CD14-positive monocyte (primary cell): ENCODE data around the gene MUC13. TPM values are rescaled to one million over a fixed set of nuclear protein-coding genes. Genes with fewer than 3 reads are reported as not detected.

Experiments used
- DNase-seq, 3 donors: peaks; one replicate each; pipeline ENCODE4 v3.0.0-alpha.2; 2011 to 2022
- H2AFZ ChIP-seq: 2 replicates; pipeline ENCODE4 v1.6.0; 2012; ENCODE audit warnings: mild to moderate bottlenecking, low read depth, low read length, inconsistent platforms; ENCODE audit not compliant: insufficient read depth, poor library complexity, severe bottlenecking
- H3K27ac ChIP-seq, 2 donors: 1 replicate in 1 of 2; 2 replicates in 1 of 2; pipeline ENCODE4 v1.5.1; 2012 to 2013; ENCODE audit warnings: low read length in 2 of 2, control low read depth in 1 of 2, inconsistent platforms in 1 of 2, low read depth in 1 of 2, mild to moderate bottlenecking in 1 of 2
- H3K27me3 ChIP-seq, 2 donors: one replicate each; pipeline versions ENCODE4 v1.6.0 to v1.6.1; 2011 to 2013; ENCODE audit warnings: low read length in 2 of 2; ENCODE audit not compliant: control insufficient read depth in 2 of 2, insufficient read depth in 2 of 2
- H3K36me3 ChIP-seq, 2 donors: replicated peaks in 1 of 2; 1 replicate in 1 of 2; 2 replicates in 1 of 2; pipeline versions ENCODE4 v1.5.1 to v1.6.1; 2012 to 2013; ENCODE audit warnings: low read length in 2 of 2, control low read depth in 1 of 2, inconsistent platforms in 1 of 2, mild to moderate bottlenecking in 1 of 2; ENCODE audit not compliant: insufficient read depth in 2 of 2, control insufficient read depth in 1 of 2
- H3K4me1 ChIP-seq, 2 donors: 1 replicate in 1 of 2; 2 replicates in 1 of 2; pipeline versions ENCODE4 v1.5.1 to v1.6.1; 2012 to 2013; ENCODE audit warnings: low read length in 2 of 2, control low read depth in 1 of 2, inconsistent platforms in 1 of 2, mild to moderate bottlenecking in 1 of 2, moderate library complexity in 1 of 2; ENCODE audit not compliant: insufficient read depth in 2 of 2, control insufficient read depth in 1 of 2
- H3K4me2 ChIP-seq: replicated peaks from 2 replicates; pipeline ENCODE3; 2012; ENCODE audit warnings: low read length, moderate library complexity, mild to moderate bottlenecking; ENCODE audit not compliant: poor library complexity, severe bottlenecking; ENCODE audit errors: extremely low read depth
- H3K4me3 ChIP-seq, 3 experiments: fragments of 200-600 bp in 1 of 3; sonication (generic) in 1 of 3; replicated peaks in 1 of 3; 1 replicate in 2 of 3; 2 replicates in 1 of 3; pipeline ENCODE4 v1.5.1; 2011 to 2013; ENCODE audit warnings: low read length in 3 of 3, mild to moderate bottlenecking in 3 of 3, control low read depth in 2 of 3, low read depth in 2 of 3, inconsistent platforms in 1 of 3, moderate library complexity in 1 of 3
- H3K79me2 ChIP-seq: 2 replicates; pipeline ENCODE4 v1.6.0; 2012; ENCODE audit warnings: mild to moderate bottlenecking, control low read depth, inconsistent platforms, low read length, moderate library complexity; ENCODE audit not compliant: insufficient read depth
- H3K9ac ChIP-seq: 2 replicates; pipeline ENCODE4 v1.6.0; 2017; ENCODE audit warnings: low read length, mild to moderate bottlenecking; ENCODE audit not compliant: insufficient read depth, poor library complexity, severe bottlenecking
- H3K9me3 ChIP-seq, 2 donors: replicated peaks in 1 of 2; 1 replicate in 1 of 2; 2 replicates in 1 of 2; pipeline versions ENCODE4 v1.5.1 to v1.6.1; 2012 to 2013; ENCODE audit warnings: low read length in 2 of 2, control low read depth in 1 of 2; ENCODE audit not compliant: control insufficient read depth in 1 of 2, insufficient read depth in 1 of 2
- H4K20me1 ChIP-seq: 2 replicates; pipeline ENCODE4 v1.6.0; 2012; ENCODE audit warnings: mild to moderate bottlenecking, low read length, control low read depth, moderate library complexity; ENCODE audit not compliant: insufficient read depth
- H3K27ac Mint-ChIP-seq, 7 donors: one replicate each; pipeline ENCODE4 v1.8.0; 2020; ENCODE audit warnings: mild to moderate bottlenecking in 7 of 7, mixed read lengths in 7 of 7, moderate library complexity in 6 of 7, inconsistent platforms in 2 of 7
- H3K27me3 Mint-ChIP-seq, 3 donors: one replicate each; pipeline ENCODE4 v1.8.0; 2021 to 2022; ENCODE audit warnings: low read depth in 3 of 3, mild to moderate bottlenecking in 3 of 3, mixed read lengths in 3 of 3, moderate library complexity in 3 of 3, inconsistent platforms in 1 of 3
- H3K36me3 Mint-ChIP-seq, 2 donors: one replicate each; pipeline ENCODE4 v1.8.0; 2020; ENCODE audit warnings: mixed read lengths in 2 of 2, inconsistent platforms in 1 of 2, mild to moderate bottlenecking in 1 of 2
- H3K4me1 Mint-ChIP-seq: one replicate; pipeline ENCODE4 v1.8.0; 2020; ENCODE audit warnings: mild to moderate bottlenecking, mixed read lengths
- H3K4me3 Mint-ChIP-seq, 2 donors: one replicate each; pipeline ENCODE4 v1.8.0; 2020; ENCODE audit warnings: mild to moderate bottlenecking in 2 of 2, mixed read lengths in 2 of 2, moderate library complexity in 1 of 2
- H3K9me3 Mint-ChIP-seq, 7 donors: one replicate each; pipeline ENCODE4 v1.8.0; 2020 to 2022; ENCODE audit warnings: mixed read lengths in 7 of 7, mild to moderate bottlenecking in 6 of 7, moderate library complexity in 6 of 7, inconsistent platforms in 2 of 7
- CTCF ChIP-seq: fragments of 200-600 bp; IDR thresholded peaks from one replicate; pipeline ENCODE4 v1.8.0; 2022; ENCODE audit warnings: antibody characterized with exemption, mild to moderate bottlenecking
- WGBS: methylation state at CpG from one replicate; pipeline ENCODE4 v1.1.5; 2013; ENCODE audit warnings: missing lambda C conversion rate; ENCODE audit not compliant: insufficient coverage; 5-methylcytosine and 5-hydroxymethylcytosine counted together
- intact Hi-C, 2 donors: fragments of 100-400 bp; cut with micrococcal nuclease; formaldehyde crosslinking; loops; one replicate each; pipeline versions ENCODE4 v1.15.0 to v1.15.1; 2023
- polyA plus RNA-seq, 3 donors: library from polyadenylated mRNA; depleted of rRNA in 1 of 3; unstranded in 2 of 3; stranded (reverse) in 1 of 3; fragments of 300-500 nt in 2 of 3; fragments of >200 nt in 1 of 3; fragmentation: Illumina TruSeq in 2 of 3; gene quantifications; 1 replicate in 2 of 3; 2 replicates in 1 of 3; pipeline ENCODE4 v1.2.3, GENCODE V29; 2012 to 2021

Gene MUC13
- polyA plus RNA-seq, 3 donors: not detected

DNA sequence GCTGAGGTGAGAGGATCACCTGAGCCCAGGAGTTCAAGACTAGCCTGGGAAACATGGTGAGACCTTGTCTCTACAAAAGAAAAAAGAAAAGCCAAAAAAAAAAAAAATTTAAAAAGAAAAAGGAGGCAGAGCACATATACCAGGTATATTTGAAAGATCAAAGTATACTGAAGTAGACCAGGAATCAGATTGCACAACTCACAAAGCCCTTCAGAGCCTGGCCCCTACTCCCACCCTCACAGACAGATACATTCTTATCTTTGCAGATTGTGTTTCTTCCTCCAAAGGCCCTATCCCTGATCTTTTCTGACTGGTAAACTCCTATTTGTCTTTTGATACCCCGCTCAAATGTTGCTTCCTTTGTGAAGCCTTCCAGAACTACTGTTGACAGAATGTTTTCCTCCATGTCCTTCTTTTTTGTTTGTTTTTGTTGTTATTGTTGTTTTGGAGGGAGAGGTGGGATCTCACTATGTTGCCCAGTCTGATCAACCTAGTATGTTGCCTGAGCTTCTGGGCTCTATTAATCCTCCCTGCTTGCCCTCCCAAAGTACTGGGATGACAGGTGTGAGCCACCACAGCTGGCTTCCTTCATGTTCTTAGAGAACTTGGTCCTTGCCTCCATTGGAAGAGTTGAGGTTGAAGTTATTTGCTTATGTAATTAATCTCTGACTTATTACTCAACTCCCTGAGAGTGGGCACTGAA, 37.6 kb downstream of the MUC13 start:
- DNase-seq: no peak

GRCh38 chr3:124895756-124896155, 38.8 kb downstream of the MUC13 start:
- Histone ChIP-seq H2AFZ (no peak overlapping the region), H3K27me3 (no peaks in the 10 kb centered on the region), H4K20me1 (no peaks in the 10 kb centered on the region), H3K36me3 (no peaks in the 10 kb centered on the region), H3K9ac (no peak overlapping the region), H3K4me2 (no peak overlapping the region), H3K79me2 (no peaks in the 10 kb centered on the region), H3K4me3 (no peak overlapping the region), H3K27ac (no peak overlapping the region), H3K4me1 (no peaks in the 10 kb centered on the region), H3K9me3 (no peaks in the 10 kb centered on the region)
- Mint-ChIP-seq H3K9me3 (no peaks in the 10 kb centered on the region), H3K4me3 (no peak overlapping the region), H3K4me1 (peaks cover 4% of the 10 kb centered on the region), H3K27me3 (peaks cover under 1 to 4% (median 4%) of the 10 kb centered on the region in 3 donors), H3K36me3 (no peaks in the 10 kb centered on the region), H3K27ac (no peak overlapping the region)
- WGBS: 98% methylated on average over 4 of the region's 7 CpGs
- no peak for TF ChIP-seq CTCF
- no peak for DNase-seq
- intact Hi-C loops: no loop called here

More for the DNA sequence above, 37.6 kb downstream of the MUC13 start:
- peaks cover 0 to 5% of the 10 kb centered on the region in 2 donors for H3K4me1 ChIP-seq
- H3K27ac ChIP-seq: no peak overlapping the region
- intact Hi-C loops: no loop called here
- no peaks in the 10 kb centered on the region for H3K79me2 ChIP-seq
- TF ChIP-seq CTCF: no peak
- H3K36me3 Mint-ChIP-seq: no peaks in the 10 kb centered on the region
- no peak overlapping the region for H2AFZ ChIP-seq
- H3K27me3 ChIP-seq: no peaks in the 10 kb centered on the region
- no peaks in the 10 kb centered on the region for H3K9me3 ChIP-seq
- H3K27ac Mint-ChIP-seq: no peak overlapping the region
- H3K27me3 Mint-ChIP-seq: peaks cover 0 to 3% (median 2%) of the 10 kb centered on the region in 3 donors
- no peak overlapping the region for H3K4me2 ChIP-seq
- no peaks in the 10 kb centered on the region for H3K36me3 ChIP-seq
- H3K4me3 Mint-ChIP-seq: no peak overlapping the region
- no peak overlapping the region for H3K9ac ChIP-seq
- no peaks in the 10 kb centered on the region for H3K9me3 Mint-ChIP-seq
- no peaks in the 10 kb centered on the region for H4K20me1 ChIP-seq
- no peak overlapping the region for H3K4me3 ChIP-seq
- 100% methylated on average over 1 of the region's 1 CpG for WGBS
- H3K4me1 Mint-ChIP-seq: peaks cover 2% of the 10 kb centered on the region
